Activated naive CD4-positive, alpha-beta T cell treated with Interleukin-2 at 50 U/mL for 16 hours (primary cell): ENCODE measurements around the gene CAPN13.

ENCODE experiments used
- DNase-seq: peaks from one replicate; pipeline ENCODE4 v3.0.0-alpha.2; 2020

CAPN13 gene

GRCh38 chr2:30678410-30679137, 128.7 kb downstream of the CAPN13 start:
- DNase-seq = no peak

- no peak for DNase-seq
These were observed 129.3 kb downstream of the CAPN13 start for GRCh38 chr2:30677861-30678385.

GRCh38 chr2:30677231-30677630, 130.0 kb downstream of the CAPN13 start:
- DNase-seq = no peak

GRCh38 chr2:30675758-30676157, 131.5 kb downstream of the CAPN13 start:
- DNase-seq = no peak

- no peak for DNase-seq
These were observed 134.1 kb downstream of the CAPN13 start for GRCh38 chr2:30673127-30673526.
